ENCODE measurements around the gene RUNX1.

DNA sequence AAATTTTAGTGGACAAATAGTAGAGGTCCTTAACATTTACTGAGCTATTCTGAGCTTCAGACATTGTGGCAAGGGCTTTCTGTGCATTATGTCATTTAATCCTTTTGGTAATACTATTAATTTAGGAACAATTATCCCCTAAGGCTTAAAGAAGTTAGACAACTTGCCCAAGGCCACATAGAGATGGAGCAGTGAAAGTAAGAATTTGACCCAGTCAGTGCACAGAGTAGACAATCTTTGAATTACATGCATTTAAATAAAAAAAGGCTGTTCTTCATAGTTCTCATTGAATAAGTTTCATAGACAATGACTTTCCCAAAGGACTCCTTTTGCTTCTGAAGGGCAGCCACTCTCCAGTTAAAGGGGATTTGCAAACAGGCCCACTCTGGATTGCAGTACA, 142.7 kb downstream of the RUNX1 start:
- TF ChIP-seq, protein P1, sequence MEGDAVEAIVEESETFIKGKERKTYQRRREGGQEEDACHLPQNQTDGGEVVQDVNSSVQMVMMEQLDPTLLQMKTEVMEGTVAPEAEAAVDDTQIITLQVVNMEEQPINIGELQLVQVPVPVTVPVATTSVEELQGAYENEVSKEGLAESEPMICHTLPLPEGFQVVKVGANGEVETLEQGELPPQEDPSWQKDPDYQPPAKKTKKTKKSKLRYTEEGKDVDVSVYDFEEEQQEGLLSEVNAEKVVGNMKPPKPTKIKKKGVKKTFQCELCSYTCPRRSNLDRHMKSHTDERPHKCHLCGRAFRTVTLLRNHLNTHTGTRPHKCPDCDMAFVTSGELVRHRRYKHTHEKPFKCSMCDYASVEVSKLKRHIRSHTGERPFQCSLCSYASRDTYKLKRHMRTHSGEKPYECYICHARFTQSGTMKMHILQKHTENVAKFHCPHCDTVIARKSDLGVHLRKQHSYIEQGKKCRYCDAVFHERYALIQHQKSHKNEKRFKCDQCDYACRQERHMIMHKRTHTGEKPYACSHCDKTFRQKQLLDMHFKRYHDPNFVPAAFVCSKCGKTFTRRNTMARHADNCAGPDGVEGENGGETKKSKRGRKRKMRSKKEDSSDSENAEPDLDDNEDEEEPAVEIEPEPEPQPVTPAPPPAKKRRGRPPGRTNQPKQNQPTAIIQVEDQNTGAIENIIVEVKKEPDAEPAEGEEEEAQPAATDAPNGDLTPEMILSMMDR (IDR thresholded peaks at IDR 0.05), result no peak
- no peak for TF ChIP-seq ZFX (IDR thresholded peaks at IDR 0.05; ENCODE audit: borderline replicate concordance)

Data from 22Rv1 (cell line).